Stomach (tissue), 9 donors: ENCODE results near the gene CRHBP. TPM values are rescaled to one million over a fixed set of nuclear protein-coding genes. Genes with fewer than 3 reads are reported as not detected.

ENCODE experiments used
- DNase-seq, 2 donors: peaks; one replicate each; pipeline versions ENCODE4 v3.0.0 to v3.0.0-alpha.2; 2013 to 2019
- H3K27ac ChIP-seq, 5 donors: fragments of 200-600 bp in 4 of 5; sonication (generic) in 4 of 5; one replicate each; pipeline ENCODE4 v1.5.1; 2013 to 2019; ENCODE audit warnings: mild to moderate bottlenecking in 1 of 5, moderate library complexity in 1 of 5
- H3K27me3 ChIP-seq, 3 donors: fragments of 200-600 bp; sonication (generic); one replicate each; pipeline ENCODE4 v1.5.1; 2017 to 2019; ENCODE audit warnings: mixed run types in 1 of 3
- H3K36me3 ChIP-seq, 4 donors: fragments of 200-600 bp; sonication (generic); 1 replicate in 3 of 4; 2 replicates in 1 of 4; pipeline ENCODE4 v1.5.1; 2016 to 2019
- H3K4me1 ChIP-seq, 4 donors: fragments of 200-600 bp; sonication (generic); one replicate each; pipeline ENCODE4 v1.5.1; 2016 to 2019
- H3K4me3 ChIP-seq, 4 donors: fragments of 200-600 bp; sonication (generic) in 3 of 4; one replicate each; pipeline ENCODE4 v1.5.1; 2016 to 2019; ENCODE audit warnings: mild to moderate bottlenecking in 1 of 4
- H3K9me3 ChIP-seq, 4 donors: fragments of 200-600 bp; sonication (generic); one replicate each; pipeline ENCODE4 v1.5.1; 2016 to 2019
- CTCF ChIP-seq, 7 experiments: fragments of 450-650 bp in 4 of 7; fragments of 200-600 bp in 3 of 7; sonication (generic) in 3 of 7; IDR thresholded peaks; one replicate each; pipeline ENCODE4 v1.5.1; 2016 to 2019; ENCODE audit warnings: antibody characterized with exemption in 7 of 7, control low read depth in 2 of 7, mild to moderate bottlenecking in 1 of 7
- EP300 ChIP-seq: sonication (generic); formaldehyde crosslinking; IDR thresholded peaks from one replicate; pipeline ENCODE4 v1.6.1; 2017; ENCODE audit warnings: antibody characterized with exemption
- POLR2A ChIP-seq, 4 donors: fragments of 450-650 bp; IDR thresholded peaks; one replicate each; pipeline ENCODE4 v1.6.1; 2016; ENCODE audit warnings: antibody characterized with exemption in 4 of 4, control low read depth in 2 of 4, mild to moderate bottlenecking in 1 of 4, moderate library complexity in 1 of 4
- POLR2AphosphoS5 ChIP-seq, 3 donors: sonication (generic); formaldehyde crosslinking; IDR thresholded peaks; one replicate each; pipeline ENCODE4 v1.6.1; 2016; ENCODE audit warnings: antibody characterized with exemption in 3 of 3
- WGBS, 5 donors: extraction: QIAGEN DNeasy Blood & Tissue Kit in 3 of 5; methylation state at CpG; one replicate each; pipeline versions ENCODE4 v1.1.5 to v1.1.7; 2013 to 2018; 5-methylcytosine and 5-hydroxymethylcytosine counted together
- intact Hi-C: fragments of 100-400 bp; cut with DNase I; formaldehyde crosslinking; loops from one replicate; pipeline ENCODE4 v1.15.1; 2023; ENCODE audit warnings: low total_unique reads
- polyA plus RNA-seq, 3 donors: library from polyadenylated mRNA; stranded (reverse); fragments of 200-250 nt; gene quantifications; one replicate each; pipeline ENCODE4 v1.2.3, GENCODE V29; 2013
- total RNA-seq, 5 donors: library from RNA; depleted of rRNA; stranded (reverse); fragments of >200 nt; gene quantifications; one replicate each; pipeline versions ENCODE4 v1.1.0 to v1.2.3, GENCODE V29; 2014 to 2016
- donor health status: healthy with polysubstance abuse.
- donor health status: Bipolar disorder and iron deficiency.
- donor health status: healthy.

CRHBP gene
- total and polyA plus RNA-seq, 8 donors: 0.10 to 0.31 (median 0.12) TPM; not detected in 5

GRCh38 chr5:76999451-76999850, 46.6 kb downstream of the CRHBP start:
- Histone ChIP-seq H3K27ac (no peak overlapping the region), H3K9me3 (no peaks in the 10 kb centered on the region), H3K4me1 (no peaks in the 10 kb centered on the region), H3K4me3 (no peak overlapping the region), H3K27me3 (peaks cover 0 to 5% (median 4%) of the 10 kb centered on the region in 3 donors), H3K36me3 (no peaks in the 10 kb centered on the region)
- TF ChIP-seq POLR2AphosphoS5 (IDR thresholded peaks at IDR 0.05) (no peak), CTCF (IDR thresholded peaks at IDR 0.05) (no peak), POLR2A (IDR thresholded peaks at IDR 0.05) (no peak), EP300 (no peak)
- 51 to 78% (median 67%) methylated on average over 2 of the region's 2 CpGs for WGBS, 5 donors
- no peak for DNase-seq
- intact Hi-C loops: no loop called here

DNA sequence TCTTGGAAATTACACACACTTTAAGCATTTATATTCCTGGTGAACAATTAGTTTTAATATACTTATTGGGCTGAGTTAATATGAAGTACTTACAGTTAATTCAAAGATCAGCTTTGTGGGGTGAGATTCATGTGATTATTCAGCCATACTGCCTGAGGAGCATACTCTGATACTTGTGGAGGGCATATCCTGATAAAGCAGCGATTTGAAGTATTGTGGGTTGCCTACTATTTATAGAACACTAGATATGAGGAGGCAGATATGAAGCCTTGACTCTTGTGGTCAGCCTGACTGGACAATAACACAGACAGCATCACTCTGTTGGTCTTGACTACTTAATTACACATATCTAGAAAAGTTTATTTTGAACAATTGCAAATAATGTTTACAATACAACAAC, 50.4 kb downstream of the CRHBP start:
- no peaks in the 10 kb centered on the region for H3K9me3 ChIP-seq
- intact Hi-C loops: no loop called here
- H3K27me3 ChIP-seq: peaks cover 0 to 5% (median 0%) of the 10 kb centered on the region in 3 donors
- H3K36me3 ChIP-seq: no peaks in the 10 kb centered on the region
- no peaks in the 10 kb centered on the region for H3K4me1 ChIP-seq
- 18 to 48% (median 31%) methylated on average over 1 of the region's 1 CpG for WGBS, 5 donors
- no peak overlapping the region for H3K27ac ChIP-seq
- DNase-seq: no peak
- no peak for TF ChIP-seq POLR2AphosphoS5 (IDR thresholded peaks at IDR 0.05)
- no peak for TF ChIP-seq POLR2A (IDR thresholded peaks at IDR 0.05)
- no peak for TF ChIP-seq CTCF (IDR thresholded peaks at IDR 0.05)
- no peak for TF ChIP-seq EP300
- H3K4me3 ChIP-seq: no peak overlapping the region

GRCh38 chr5:77006124-77006523, 53.3 kb downstream of the CRHBP start:
- DNase-seq: no peak
- no peaks in the 10 kb centered on the region for H3K9me3 ChIP-seq
- intact Hi-C loops: no loop called here
- no peak for TF ChIP-seq POLR2A (IDR thresholded peaks at IDR 0.05)
- no peak for TF ChIP-seq EP300
- TF ChIP-seq CTCF (IDR thresholded peaks at IDR 0.05): no peak
- no peak for TF ChIP-seq POLR2AphosphoS5 (IDR thresholded peaks at IDR 0.05)
- no peaks in the 10 kb centered on the region for H3K36me3 ChIP-seq
- H3K27me3 ChIP-seq: peaks cover 0 to 5% (median 0%) of the 10 kb centered on the region in 3 donors
- WGBS, 5 donors: 63 to 81% (median 74%) methylated on average over 2 of the region's 2 CpGs
- no peak overlapping the region for H3K27ac ChIP-seq
- no peaks in the 10 kb centered on the region for H3K4me1 ChIP-seq
- H3K4me3 ChIP-seq: no peak overlapping the region

- Histone ChIP-seq H3K36me3 (no peaks in the 10 kb centered on the region), H3K27ac (no peak overlapping the region), H3K9me3 (no peaks in the 10 kb centered on the region), H3K27me3 (no peaks in the 10 kb centered on the region), H3K4me3 (no peak overlapping the region), H3K4me1 (no peaks in the 10 kb centered on the region)
- no peak for DNase-seq
- intact Hi-C loops: no loop called here
- no peak for TF ChIP-seq CTCF (IDR thresholded peaks at IDR 0.05)
- no peak for TF ChIP-seq POLR2AphosphoS5 (IDR thresholded peaks at IDR 0.05)
- TF ChIP-seq POLR2A (IDR thresholded peaks at IDR 0.05): no peak
- TF ChIP-seq EP300: no peak
- WGBS, 5 donors: 45 to 70% (median 53%) methylated on average over 3 of the region's 3 CpGs
These were observed 55.6 kb downstream of the CRHBP start for GRCh38 chr5:77008413-77008812.
